Measurements from ENCODE around the gene B9D1. TPM values are rescaled to one million over a fixed set of nuclear protein-coding genes. Genes with fewer than 3 reads are reported as not detected.

B9D1 gene
- polyA plus RNA-seq, 4 donors: 34.8 to 41.0 (median 38.4) TPM

- DNase-seq (ENCODE audit: low read depth in 4 of 4, low spot score in 3 of 4): no peak
Observed at GRCh38 chr17:19388791-19389785, 26.6 kb upstream of the B9D1 start.

DNA sequence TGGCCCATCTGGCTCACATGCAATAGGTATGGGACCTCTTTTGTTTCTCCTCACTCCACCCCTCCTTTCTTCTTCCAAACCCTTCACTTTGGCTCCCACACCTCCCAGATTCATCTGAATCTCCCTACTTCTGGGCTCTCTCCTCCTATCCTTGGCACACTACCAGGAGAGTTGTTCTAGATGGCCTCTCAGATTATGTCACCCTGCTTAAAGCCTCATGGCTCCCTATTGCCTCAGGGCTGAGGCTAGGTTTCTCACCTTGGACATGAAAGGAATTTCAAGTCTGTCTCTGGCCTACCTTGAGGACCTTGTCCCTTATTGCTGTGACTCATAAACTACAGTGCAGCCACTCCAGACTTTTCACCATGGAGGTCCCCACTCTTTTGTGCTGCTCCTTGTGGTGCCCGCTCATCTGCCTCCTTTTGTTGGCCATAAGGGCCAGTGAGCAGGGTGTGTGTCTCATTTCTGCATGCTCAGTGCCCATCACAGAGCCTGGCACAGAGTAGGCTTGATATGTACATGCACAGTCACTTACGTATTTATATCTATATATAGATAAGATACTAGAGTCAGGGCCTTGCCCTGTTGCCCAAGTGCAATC lies 25.5 kb upstream of the B9D1 start:
- DNase-seq (ENCODE audit: low read depth in 4 of 4, low spot score in 3 of 4): no peak

- peak; percentile 71 to 84 (median 74) for DNase-seq (ENCODE audit: low read depth in 4 of 4, low spot score in 3 of 4)
Observed at GRCh38 chr17:19386974-19387920, 24.7 kb upstream of the B9D1 start, which contains the start of gene MFAP4. TSS of gene MFAP4 (minus strand) at chr17:19387190. CDS start at chr17:19387155, 35 bp downstream.

DNA sequence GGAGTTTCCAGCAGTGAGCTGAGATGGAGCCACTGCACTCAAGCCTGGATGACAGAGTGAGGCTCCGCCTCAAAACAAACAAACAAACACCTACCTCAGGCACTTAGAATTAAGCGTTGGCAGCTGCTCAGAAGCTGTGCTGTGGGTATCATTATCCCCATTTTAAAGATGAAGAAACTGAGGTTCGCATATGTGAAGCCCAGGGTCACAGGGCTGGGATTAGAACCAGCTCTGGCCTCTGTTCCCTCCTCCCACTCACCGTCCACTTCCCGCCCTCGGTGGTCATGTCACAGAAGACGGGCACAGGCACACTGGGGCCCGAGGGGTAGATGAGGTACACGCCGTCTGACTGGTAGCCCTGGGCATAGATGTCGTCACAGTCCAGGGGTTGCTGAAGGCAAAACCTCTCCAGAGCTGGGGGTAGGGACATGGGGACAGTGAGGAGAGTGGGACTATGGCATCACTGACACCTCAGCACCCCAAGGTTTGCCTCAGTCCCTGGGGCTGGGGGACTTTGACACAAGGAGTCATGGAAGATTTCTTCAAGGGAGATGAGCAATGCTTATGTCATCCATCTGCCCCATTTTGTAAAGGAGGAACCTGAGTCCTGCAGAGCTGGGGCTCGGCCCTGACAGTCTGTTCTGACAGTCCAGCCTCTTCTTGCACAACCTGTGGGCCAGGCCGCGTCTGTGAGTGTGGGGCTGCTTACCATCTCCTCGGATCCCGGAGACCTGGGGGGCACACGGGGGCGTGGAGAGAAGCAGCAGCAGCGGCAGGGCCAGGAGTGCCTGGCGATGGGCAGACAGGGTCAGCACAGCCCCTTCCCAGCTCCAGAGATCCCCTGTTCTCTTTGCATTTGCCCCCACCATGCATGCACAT lies 23.8 kb upstream of the B9D1 start:
- DNase-seq (ENCODE audit: low read depth in 4 of 4, low spot score in 3 of 4): no peak

DNA sequence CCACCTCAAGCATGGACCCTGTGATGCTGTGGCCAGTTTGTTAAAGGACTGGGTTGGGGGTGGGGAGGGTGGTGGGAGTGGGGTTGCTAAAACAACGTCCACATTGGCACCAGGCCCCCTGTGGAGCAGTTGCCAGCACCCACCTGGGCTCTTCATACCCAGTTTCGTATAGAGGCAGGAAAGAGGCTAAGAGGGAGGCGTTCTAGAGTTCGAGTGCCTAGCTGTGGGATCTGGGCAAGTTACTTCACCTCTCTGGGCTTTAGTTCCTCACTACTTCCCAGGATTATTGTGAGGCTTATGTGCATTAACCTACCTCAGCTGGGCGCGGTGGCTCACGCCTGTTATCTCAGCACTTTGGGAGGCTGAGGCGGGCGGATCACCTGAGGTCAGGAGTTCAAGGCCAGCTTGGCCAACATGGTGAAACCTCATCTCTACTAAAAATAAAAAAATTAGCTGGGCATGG lies 23.0 kb upstream of the B9D1 start:
- DNase-seq (ENCODE audit: low read depth in 4 of 4, low spot score in 3 of 4): no peak

DNA sequence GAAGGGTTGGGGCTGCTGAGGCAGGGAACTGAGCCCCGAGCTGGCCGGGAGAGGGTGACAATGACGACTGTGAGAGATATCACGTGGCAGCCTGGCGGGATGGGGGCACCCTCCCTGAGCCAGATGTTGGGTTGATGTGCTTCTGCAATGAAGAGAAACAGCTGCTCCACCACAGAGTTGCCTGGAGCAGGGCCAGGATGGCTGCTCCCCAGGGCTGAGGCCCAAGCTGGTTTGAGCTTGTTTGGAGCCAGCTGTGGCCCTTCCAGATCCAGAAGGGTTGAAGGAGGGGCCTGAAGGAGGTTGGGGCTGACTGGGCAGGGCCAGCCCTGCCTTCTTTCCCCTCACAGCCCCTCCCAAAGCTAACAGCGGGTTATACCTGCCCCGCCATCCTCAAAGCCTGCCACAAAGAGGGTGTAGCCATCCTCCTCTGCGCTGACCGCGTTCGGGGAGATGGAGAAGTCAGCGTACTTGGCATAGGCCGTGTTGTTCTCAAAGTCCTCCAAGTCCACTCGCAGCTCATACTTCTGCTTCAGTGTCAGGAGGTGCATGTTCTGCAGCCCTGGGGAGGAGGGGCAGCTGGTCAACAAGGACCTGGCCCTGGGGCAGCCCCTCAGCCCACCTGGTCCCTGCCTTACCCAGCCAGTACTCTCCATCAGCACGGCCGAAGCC lies 22.3 kb upstream of the B9D1 start:
- DNase-seq (ENCODE audit: low read depth in 4 of 4, low spot score in 3 of 4): peak in 3 of 4 donors; percentile 78 to 81 (median 81)

GRCh38 chr17:19383681-19384470 lies 21.4 kb upstream of the B9D1 start:
- no peak for DNase-seq (ENCODE audit: low read depth in 4 of 4, low spot score in 3 of 4)

GRCh38 chr17:19382531-19383444 lies 20.3 kb upstream of the B9D1 start:
- no peak for DNase-seq (ENCODE audit: low read depth in 4 of 4, low spot score in 3 of 4)

DNA sequence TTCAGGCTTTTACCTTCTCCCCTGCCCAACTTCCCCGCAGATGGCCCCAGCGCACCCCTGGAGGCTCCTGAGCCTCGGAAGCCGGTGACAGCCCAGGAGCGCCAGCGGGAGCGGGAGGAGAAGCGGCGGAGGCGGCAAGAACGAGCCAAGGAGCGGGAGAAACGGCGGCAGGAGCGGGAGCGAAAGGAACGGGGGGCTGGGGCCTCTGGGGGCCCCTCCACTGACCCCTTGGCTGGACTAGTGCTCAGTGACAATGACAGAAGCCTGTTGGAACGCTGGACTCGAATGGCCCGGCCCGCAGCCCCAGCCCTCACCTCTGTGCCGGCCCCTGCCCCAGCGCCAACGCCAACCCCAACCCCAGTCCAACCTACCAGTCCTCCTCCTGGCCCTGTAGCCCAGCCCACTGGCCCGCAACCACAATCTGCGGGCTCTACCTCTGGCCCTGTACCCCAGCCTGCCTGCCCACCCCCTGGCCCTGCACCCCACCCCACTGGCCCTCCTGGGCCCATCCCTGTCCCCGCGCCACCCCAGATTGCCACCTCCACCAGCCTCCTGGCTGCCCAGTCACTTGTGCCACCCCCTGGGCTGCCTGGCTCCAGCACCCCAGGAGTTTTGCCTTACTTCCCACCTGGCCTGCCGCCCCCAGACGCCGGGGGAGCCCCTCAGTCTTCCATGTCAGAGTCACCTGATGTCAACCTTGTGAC lies 19.4 kb upstream of the B9D1 start:
- DNase-seq (ENCODE audit: low read depth in 4 of 4, low spot score in 3 of 4): no peak

GRCh38 chr17:19381361-19381740 lies 18.8 kb upstream of the B9D1 start:
- DNase-seq (ENCODE audit: low read depth in 4 of 4, low spot score in 3 of 4): no peak

GRCh38 chr17:19380481-19381301 lies 18.2 kb upstream of the B9D1 start:
- no peak for DNase-seq (ENCODE audit: low read depth in 4 of 4, low spot score in 3 of 4)

DNA sequence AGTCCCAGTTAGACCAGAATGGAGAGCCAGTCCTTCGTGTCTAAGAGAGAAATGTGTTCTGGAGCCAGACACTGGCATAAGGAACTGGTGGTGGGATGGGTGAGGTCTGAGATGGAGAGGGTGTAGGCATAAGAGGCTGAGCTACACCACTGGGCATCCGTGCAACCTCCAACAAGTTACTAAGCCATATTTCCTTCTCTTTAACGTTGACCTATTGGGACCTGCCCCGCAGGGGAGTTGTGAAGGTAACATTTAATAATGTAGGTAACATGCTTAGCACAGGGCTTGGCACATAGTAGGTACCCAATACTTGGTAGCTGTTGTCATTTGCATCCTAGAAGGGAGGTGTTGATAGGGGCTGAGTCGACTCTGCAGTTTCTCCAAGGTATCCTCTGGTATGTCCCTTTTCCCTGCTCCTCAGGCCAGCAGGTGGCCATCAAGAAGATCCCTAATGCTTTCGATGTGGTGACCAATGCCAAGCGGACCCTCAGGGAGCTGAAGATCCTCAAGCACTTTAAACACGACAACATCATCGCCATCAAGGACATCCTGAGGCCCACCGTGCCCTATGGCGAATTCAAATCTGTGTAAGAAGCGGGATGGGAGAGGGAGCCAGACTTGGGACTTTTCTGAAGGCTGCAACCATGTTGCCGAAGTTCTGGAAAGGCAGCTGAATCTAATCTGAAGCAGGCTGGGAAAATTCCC lies 17.0 kb upstream of the B9D1 start:
- DNase-seq (ENCODE audit: low read depth in 4 of 4, low spot score in 3 of 4): no peak

GRCh38 chr17:19378416-19379360 lies 16.2 kb upstream of the B9D1 start, which contains the start of gene MAPK7:
TSS of gene MAPK7 (plus strand) at chr17:19378498. CDS start at chr17:19378901, 403 bp downstream.
- no peak for DNase-seq (ENCODE audit: low read depth in 4 of 4, low spot score in 3 of 4)
